Right atrium auricular region (tissue), 2 donors: ENCODE measurements around the gene BEND3. TPM values are rescaled to one million over a fixed set of nuclear protein-coding genes. Genes with fewer than 3 reads are reported as not detected.

Experiments used
- DNase-seq: peaks from one replicate; pipeline ENCODE4 v3.0.0-alpha.2; 2019; ENCODE audit warnings: low spot score
- H3K27ac ChIP-seq, 2 donors: fragments of 200-600 bp; sonication (generic); 1 replicate in 1 of 2; 2 replicates in 1 of 2; pipeline ENCODE4 v1.5.1; 2016 to 2019
- H3K27me3 ChIP-seq, 2 donors: fragments of 200-600 bp; sonication (generic); one replicate each; pipeline versions ENCODE4 v1.5.1 to v1.6.0; 2017 to 2019
- H3K36me3 ChIP-seq: fragments of 200-600 bp; sonication (generic); one replicate; pipeline ENCODE4 v1.5.1; 2016
- H3K4me1 ChIP-seq, 2 donors: fragments of 200-600 bp; sonication (generic); one replicate each; pipeline versions ENCODE4 v1.5.1 to v1.6.0; 2017 to 2019
- H3K4me3 ChIP-seq, 2 donors: fragments of 200-600 bp; sonication (generic); 1 replicate in 1 of 2; 2 replicates in 1 of 2; pipeline ENCODE4 v1.5.1; 2017 to 2019; ENCODE audit warnings: mild to moderate bottlenecking in 1 of 2, moderate library complexity in 1 of 2
- H3K9me3 ChIP-seq, 2 donors: fragments of 200-600 bp; sonication (generic); one replicate each; pipeline ENCODE4 v1.5.1; 2019
- total RNA-seq, 2 donors: library from RNA; depleted of rRNA; stranded (reverse); fragments of >200 nt; gene quantifications; one replicate each; pipeline ENCODE4 v1.1.0, GENCODE V29; 2016
- TF ChIP-seq, protein P1 (sequence below), 2 donors: fragments of 200-600 bp; sonication (generic); IDR thresholded peaks; one replicate each; pipeline ENCODE4 v1.5.1; 2019; ENCODE audit warnings: antibody characterized with exemption in 2 of 2

Gene BEND3
- total RNA-seq, 2 donors from 2014 or later, result 0.56 to 1.9 TPM

DNA sequence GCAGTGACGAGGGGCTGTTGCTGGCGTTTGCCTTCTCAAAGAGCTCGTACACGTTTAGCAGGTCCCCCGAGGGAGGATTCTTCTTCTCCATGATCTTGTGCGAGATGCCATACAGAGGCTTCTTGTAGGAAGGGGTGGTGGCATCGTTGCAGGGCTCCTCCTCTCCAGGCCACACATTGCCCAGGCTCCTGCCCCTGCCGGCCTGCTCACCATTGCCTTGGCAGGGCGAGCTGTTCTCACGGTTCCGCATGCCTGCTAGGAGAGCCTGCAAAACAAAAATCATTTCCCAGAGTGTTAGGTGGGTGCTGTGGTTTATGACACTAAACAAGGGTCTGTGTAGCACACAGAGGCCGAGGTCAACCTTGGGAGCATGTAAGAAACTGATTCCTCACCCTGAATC lies 44.6 kb downstream of the BEND3 start:
- Histone ChIP-seq H3K27ac (no peak overlapping the region), H3K27me3 (no peaks in the 10 kb centered on the region), H3K9me3 (no peaks in the 10 kb centered on the region), H3K4me3 (no peak overlapping the region), H3K36me3 (peaks cover 6% of the 10 kb centered on the region), H3K4me1 (no peaks in the 10 kb centered on the region)
- TF ChIP-seq, protein P1, sequence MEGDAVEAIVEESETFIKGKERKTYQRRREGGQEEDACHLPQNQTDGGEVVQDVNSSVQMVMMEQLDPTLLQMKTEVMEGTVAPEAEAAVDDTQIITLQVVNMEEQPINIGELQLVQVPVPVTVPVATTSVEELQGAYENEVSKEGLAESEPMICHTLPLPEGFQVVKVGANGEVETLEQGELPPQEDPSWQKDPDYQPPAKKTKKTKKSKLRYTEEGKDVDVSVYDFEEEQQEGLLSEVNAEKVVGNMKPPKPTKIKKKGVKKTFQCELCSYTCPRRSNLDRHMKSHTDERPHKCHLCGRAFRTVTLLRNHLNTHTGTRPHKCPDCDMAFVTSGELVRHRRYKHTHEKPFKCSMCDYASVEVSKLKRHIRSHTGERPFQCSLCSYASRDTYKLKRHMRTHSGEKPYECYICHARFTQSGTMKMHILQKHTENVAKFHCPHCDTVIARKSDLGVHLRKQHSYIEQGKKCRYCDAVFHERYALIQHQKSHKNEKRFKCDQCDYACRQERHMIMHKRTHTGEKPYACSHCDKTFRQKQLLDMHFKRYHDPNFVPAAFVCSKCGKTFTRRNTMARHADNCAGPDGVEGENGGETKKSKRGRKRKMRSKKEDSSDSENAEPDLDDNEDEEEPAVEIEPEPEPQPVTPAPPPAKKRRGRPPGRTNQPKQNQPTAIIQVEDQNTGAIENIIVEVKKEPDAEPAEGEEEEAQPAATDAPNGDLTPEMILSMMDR (IDR thresholded peaks at IDR 0.05), result no peak
- DNase-seq, result no peak

DNA sequence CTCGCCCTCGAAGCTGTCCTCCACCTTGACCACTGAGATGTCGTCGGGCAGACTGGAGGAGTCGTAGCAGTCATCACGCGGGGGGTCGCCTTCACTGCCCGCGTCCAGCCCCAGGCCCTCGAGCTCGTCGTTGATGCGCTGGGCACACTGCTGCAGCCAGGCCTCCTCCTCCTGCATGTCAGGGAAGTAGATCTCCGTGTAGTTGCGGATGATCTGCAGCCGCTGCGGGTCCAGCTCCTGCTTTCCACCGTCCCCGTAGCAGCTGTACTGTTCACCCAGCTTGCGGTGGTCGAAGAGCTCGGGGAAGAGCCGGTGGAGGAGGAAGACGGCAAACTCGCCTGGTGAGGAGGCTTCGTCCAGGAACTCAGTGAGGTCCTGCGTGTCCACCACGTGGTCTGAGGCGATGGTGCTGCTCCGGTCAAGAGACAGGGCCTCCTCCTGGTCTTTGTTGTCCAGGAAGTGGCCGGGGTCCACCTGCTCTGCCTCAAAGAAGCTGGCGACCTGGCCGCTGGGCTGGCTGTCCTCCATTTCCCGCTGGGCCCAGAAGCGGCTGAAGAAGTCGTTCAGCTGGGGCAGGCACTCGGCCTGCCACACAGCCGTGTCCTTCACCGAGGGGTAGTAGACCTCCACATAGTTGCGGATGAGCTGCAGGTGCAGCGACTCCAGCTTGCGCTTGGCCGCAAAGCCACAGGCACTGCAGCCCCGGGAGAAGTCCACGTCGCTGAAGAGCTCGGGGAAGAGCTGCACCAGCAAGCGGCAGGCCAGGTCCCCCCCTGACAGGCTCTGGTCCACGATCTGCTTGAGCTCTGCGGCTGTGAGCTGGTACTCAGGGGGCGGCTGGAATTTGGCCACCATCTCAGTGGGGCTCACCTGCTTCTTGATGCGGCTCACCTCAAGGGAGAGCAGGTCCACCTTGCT lies 45.4 kb downstream of the BEND3 start:
- no peak overlapping the region for H3K27ac ChIP-seq
- H3K27me3 ChIP-seq, result no peaks in the 10 kb centered on the region
- H3K4me3 ChIP-seq, result no peak overlapping the region
- no peak for DNase-seq
- peaks cover 6% of the 10 kb centered on the region for H3K36me3 ChIP-seq
- H3K4me1 ChIP-seq, result peaks cover 0 to 4% of the 10 kb centered on the region in 2 donors
- TF ChIP-seq, protein P1 (IDR thresholded peaks at IDR 0.05), result no peak
- no peaks in the 10 kb centered on the region for H3K9me3 ChIP-seq

DNA sequence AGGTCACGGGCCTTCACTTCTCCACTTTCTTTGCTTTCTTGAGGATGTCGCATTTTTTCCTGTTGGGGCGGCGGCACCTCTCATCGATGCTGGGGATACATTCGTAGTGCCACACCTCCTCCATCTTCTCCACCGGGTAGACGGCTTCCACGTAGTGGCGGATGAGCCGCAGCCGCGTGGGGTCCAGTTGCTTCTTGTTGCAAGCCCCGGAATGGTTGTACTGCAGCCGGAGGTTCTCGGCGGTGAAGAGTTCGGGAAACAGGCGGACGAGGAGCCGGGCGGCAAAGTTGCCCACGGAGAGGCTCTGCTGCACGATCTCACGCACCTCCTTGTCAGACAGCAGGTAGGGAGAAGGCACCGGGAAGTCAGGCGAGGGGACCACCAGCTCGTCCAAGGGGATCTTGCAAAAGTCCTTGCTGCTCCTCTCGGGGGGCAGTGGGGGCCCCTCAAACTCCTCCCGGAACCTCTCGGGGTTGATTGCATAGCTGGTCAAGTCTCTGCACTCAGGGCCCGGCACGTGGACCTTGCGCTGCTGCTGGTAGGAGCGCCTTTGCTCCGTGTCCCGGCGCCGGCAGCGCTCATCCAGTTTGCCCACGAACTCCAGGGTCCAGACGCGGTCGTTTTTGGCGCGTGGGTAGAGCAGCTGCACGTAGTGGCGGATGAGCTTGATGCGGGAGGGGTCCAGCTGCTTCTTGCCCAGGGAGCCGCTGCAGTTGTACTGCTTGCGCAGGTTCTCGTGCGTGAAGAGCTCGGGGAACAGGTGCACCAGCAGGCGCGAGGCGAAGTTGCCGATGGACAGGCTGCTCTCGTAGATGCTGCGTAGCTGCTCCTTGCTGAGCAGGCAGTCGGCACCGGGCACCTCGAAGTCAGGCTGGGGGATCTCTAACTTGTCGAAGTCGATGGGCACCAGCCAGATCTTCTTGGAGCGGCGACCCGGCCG lies 46.4 kb downstream of the BEND3 start:
- Histone ChIP-seq H3K4me3 (no peak overlapping the region), H3K27ac (no peak overlapping the region), H3K27me3 (no peaks in the 10 kb centered on the region), H3K36me3 (peaks cover 6% of the 10 kb centered on the region), H3K9me3 (no peaks in the 10 kb centered on the region), H3K4me1 (peaks cover 0 to 6% of the 10 kb centered on the region in 2 donors)
- no peak for DNase-seq
- TF ChIP-seq, protein P1 (IDR thresholded peaks at IDR 0.05), result no peak

DNA sequence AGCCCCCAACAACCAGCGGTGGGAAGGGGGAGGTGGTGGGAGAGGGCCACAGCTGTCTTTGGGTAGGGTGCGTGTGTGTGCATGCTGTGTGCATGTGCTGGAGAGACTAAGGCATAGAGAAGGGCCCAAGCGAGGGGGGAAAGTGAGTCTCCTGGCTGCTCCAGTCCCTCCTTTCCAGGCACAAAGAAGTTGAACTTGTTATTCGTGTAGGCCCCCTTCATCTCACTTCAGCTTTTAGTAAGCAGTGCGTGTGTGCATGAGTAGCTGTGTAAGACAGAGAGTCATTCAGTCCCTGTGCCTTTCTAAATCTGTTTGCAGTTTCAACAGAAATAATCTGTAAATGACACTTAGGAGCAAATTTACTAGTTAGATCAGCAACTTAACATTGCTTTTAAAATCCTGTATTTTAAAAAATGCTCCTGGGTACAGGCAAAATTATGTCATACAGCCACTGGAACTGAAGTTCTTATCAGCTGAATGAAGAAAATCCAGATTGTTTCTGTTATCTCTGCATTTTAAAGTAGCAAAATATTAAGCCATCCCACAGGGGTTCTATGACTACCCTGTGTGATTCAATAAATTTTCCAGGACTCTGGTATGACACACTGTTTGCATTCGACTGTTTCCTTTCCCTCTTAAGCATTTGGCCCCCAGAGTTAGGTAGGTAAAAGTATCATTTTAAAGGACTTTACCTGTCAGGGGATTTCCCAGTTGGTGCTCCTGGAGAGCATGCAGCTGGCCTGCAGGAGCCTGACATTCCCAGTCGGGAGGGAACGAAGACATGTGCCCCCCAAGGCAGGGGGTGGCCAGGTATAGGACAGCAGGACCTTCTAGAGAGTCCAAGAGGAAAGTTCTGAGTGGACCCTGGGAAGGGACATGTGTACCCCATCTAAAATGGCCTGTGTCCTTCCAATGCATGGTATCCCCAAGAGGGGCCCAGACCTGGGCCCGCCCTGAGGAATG lies 48.3 kb downstream of the BEND3 start:
- Histone ChIP-seq H3K4me3 (no peak overlapping the region), H3K9me3 (no peaks in the 10 kb centered on the region), H3K27ac (no peak overlapping the region), H3K4me1 (peaks cover 0 to 6% of the 10 kb centered on the region in 2 donors), H3K27me3 (no peaks in the 10 kb centered on the region), H3K36me3 (peaks cover 6% of the 10 kb centered on the region)
- TF ChIP-seq, protein P1 (IDR thresholded peaks at IDR 0.05), result no peak
- DNase-seq, result no peak

DNA sequence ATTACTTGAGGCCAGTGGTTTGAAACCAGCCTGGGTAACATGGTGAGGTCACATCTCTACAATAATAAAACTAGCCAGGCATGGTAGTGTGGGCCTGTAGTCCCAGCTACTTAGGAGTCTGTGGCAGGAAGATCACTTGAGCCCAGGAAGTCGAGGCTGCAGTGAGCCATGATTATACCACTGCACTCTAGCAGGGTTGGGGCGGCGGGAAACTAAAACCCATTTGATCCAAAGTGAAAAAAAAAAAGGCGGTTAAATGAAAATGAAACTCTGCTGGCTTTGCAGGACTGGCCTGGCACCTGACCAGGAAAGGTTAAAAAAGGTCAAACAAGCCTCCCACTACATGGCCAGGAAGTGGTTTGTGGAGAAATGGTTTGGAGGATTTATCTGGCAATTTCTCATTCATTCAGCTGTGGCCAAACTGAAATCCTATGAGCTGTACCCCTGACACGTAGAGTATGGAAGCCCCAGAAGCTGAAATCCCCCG lies 50.7 kb downstream of the BEND3 start:
- H3K9me3 ChIP-seq, result no peaks in the 10 kb centered on the region
- H3K36me3 ChIP-seq, result no peaks in the 10 kb centered on the region
- TF ChIP-seq, protein P1 (IDR thresholded peaks at IDR 0.05), result no peak
- no peak for DNase-seq
- no peak overlapping the region for H3K27ac ChIP-seq
- H3K27me3 ChIP-seq, result no peaks in the 10 kb centered on the region
- no peak overlapping the region for H3K4me3 ChIP-seq
- peaks cover 0 to 6% of the 10 kb centered on the region in 2 donors for H3K4me1 ChIP-seq
